GM21360 (cell line): ENCODE data around the gene BBS2.

ENCODE experiments used
- ATAC-seq: cut with Tn5 transposase; IDR thresholded peaks from one replicate; pipeline ENCODE4 v1.9.1; 2021; ENCODE audit warnings: mild to moderate bottlenecking, moderate library complexity; ENCODE audit not compliant: unreplicated experiment

Gene BBS2

GRCh38 chr16:56479469-56479868 lies 40.4 kb downstream of the BBS2 start:
- no peak for ATAC-seq

GRCh38 chr16:56478281-56479049 lies 41.4 kb downstream of the BBS2 start:
- ATAC-seq, result no peak

- ATAC-seq, result no peak
These were observed 42.5 kb downstream of the BBS2 start for GRCh38 chr16:56477096-56477878.

- ATAC-seq, result no peak
These were observed 44.6 kb downstream of the BBS2 start for GRCh38 chr16:56475201-56475600.

- ATAC-seq, result no peak
These were observed 49.2 kb downstream of the BBS2 start for GRCh38 chr16:56470666-56471065.

- ATAC-seq, result no peak
These were observed 49.6 kb downstream of the BBS2 start for GRCh38 chr16:56470232-56470631.

- ATAC-seq, result no peak
These were observed 50.1 kb downstream of the BBS2 start for GRCh38 chr16:56469748-56470147.

- no peak for ATAC-seq
These were observed 51.0 kb downstream of the BBS2 start for GRCh38 chr16:56468800-56469199.

GRCh38 chr16:56466344-56466743 lies 53.5 kb downstream of the BBS2 start:
- no peak for ATAC-seq

- no peak for ATAC-seq
These were observed 56.7 kb downstream of the BBS2 start for GRCh38 chr16:56463153-56463552.

- no peak for ATAC-seq
These were observed 57.6 kb downstream of the BBS2 start for GRCh38 chr16:56462064-56462796.

- ATAC-seq, result no peak
These were observed 59.7 kb downstream of the BBS2 start for GRCh38 chr16:56460101-56460500.

GRCh38 chr16:56457927-56458470 lies 61.8 kb downstream of the BBS2 start:
- ATAC-seq, result no peak

GRCh38 chr16:56451753-56452689 lies 67.8 kb downstream of the BBS2 start:
- ATAC-seq, result peak; percentile 27

GRCh38 chr16:56450986-56451752 lies 68.7 kb downstream of the BBS2 start, which contains the start of the genes NUDT21 and OGFOD1:
NUDT21 (minus strand) TSS chr16:56451332; CDS start chr16:56451202, 130 bp downstream.
OGFOD1 (plus strand) TSS chr16:56451554; CDS start chr16:56451613, 59 bp downstream.
- peak; percentile 96 for ATAC-seq

GRCh38 chr16:56450275-56450985 lies 69.4 kb downstream of the BBS2 start:
- ATAC-seq, result no peak

GRCh38 chr16:56448005-56448404 lies 71.8 kb downstream of the BBS2 start:
- no peak for ATAC-seq

GRCh38 chr16:56447286-56447685 lies 72.5 kb downstream of the BBS2 start:
- ATAC-seq, result no peak

- ATAC-seq, result no peak
These were observed 81.8 kb downstream of the BBS2 start for GRCh38 chr16:56438038-56438437.
